WTC11 (cell line): ENCODE measurements around the gene SLIT3. TPM values are rescaled to one million over a fixed set of nuclear protein-coding genes. Genes with fewer than 3 reads are reported as not detected.

Source experiments
- ATAC-seq: fragments of 200-7000 bp; cut with Tn5 transposase; 2 replicates; pipeline ENCODE4 v1.10.0; 2021; ENCODE audit warnings: mild to moderate bottlenecking, moderate library complexity
- CTCF ChIA-PET: fragments of 300-600 bp; sonication (Branson Sonifier 250); formaldehyde crosslinking; loops from one replicate; lab custom pipeline; 2021; ENCODE audit warnings: antibody characterized with exemption; lab: Charles Lee
- POLR2A ChIA-PET: fragments of 350-600 bp; sonication (Branson Sonifier 250); formaldehyde crosslinking; loops from one replicate; lab custom pipeline; 2021; ENCODE audit warnings: antibody characterized with exemption; lab: Charles Lee
- DNase-seq: peaks from one replicate; pipeline ENCODE4 v3.0.0; 2021; ENCODE audit warnings: low spot score
- H3K27ac Mint-ChIP-seq: 2 replicates; pipeline ENCODE4 v1.8.0; 2021; ENCODE audit warnings: mixed read lengths
- H3K27me3 Mint-ChIP-seq: 2 replicates; pipeline ENCODE4 v1.8.0; 2021; ENCODE audit warnings: low read depth, mild to moderate bottlenecking, moderate library complexity, mixed read lengths
- H3K36me3 Mint-ChIP-seq: 2 replicates; pipeline ENCODE4 v1.8.0; 2021; ENCODE audit warnings: mixed read lengths
- H3K4me1 Mint-ChIP-seq: 2 replicates; pipeline ENCODE4 v1.8.0; 2022; ENCODE audit warnings: mixed read lengths
- H3K4me3 Mint-ChIP-seq: 2 replicates; pipeline ENCODE4 v1.8.0; 2021; ENCODE audit warnings: mild to moderate bottlenecking, moderate library complexity, mixed read lengths
- H3K9me3 Mint-ChIP-seq: 2 replicates; pipeline ENCODE4 v1.8.0; 2021; ENCODE audit warnings: mixed read lengths
- CBFB ChIP-seq: sonication (generic); formaldehyde crosslinking; IDR thresholded peaks from 2 replicates; pipeline ENCODE4 v1.8.1; 2022; ENCODE audit warnings: mild to moderate bottlenecking, low read depth, missing genetic modification reagents
- ETV6 ChIP-seq: sonication (generic); formaldehyde crosslinking; IDR thresholded peaks from 2 replicates; pipeline ENCODE4 v1.8.1; 2022; ENCODE audit warnings: mild to moderate bottlenecking, missing genetic modification reagents
- FOXK1 ChIP-seq: sonication (generic); formaldehyde crosslinking; IDR thresholded peaks from 2 replicates; pipeline ENCODE4 v1.8.0; 2022; ENCODE audit warnings: mild to moderate bottlenecking, moderate library complexity, missing genetic modification reagents
- GABPB1 ChIP-seq: sonication (generic); formaldehyde crosslinking; IDR thresholded peaks from 2 replicates; pipeline ENCODE4 v1.8.1; 2023; ENCODE audit warnings: mild to moderate bottlenecking, missing genetic modification reagents
- NFYB ChIP-seq: sonication (generic); formaldehyde crosslinking; conservative IDR thresholded peaks from 2 replicates; pipeline ENCODE4 v1.8.0; 2022; ENCODE audit warnings: low read depth, missing genetic modification reagents
- PRRX2 ChIP-seq: fragments of 250-450 bp; sonication (Bioruptor Pico); IDR thresholded peaks from 2 replicates; pipeline ENCODE4 v1.8.0; 2021; ENCODE audit warnings: mild to moderate bottlenecking
- RELA ChIP-seq: sonication (generic); formaldehyde crosslinking; IDR thresholded peaks from 2 replicates; pipeline ENCODE4 v1.8.1; 2022; ENCODE audit warnings: missing genetic modification reagents, mild to moderate bottlenecking, borderline replicate concordance
- SP1 ChIP-seq: sonication (generic); formaldehyde crosslinking; conservative IDR thresholded peaks from 2 replicates; pipeline ENCODE4 v1.8.1; 2022; ENCODE audit warnings: missing genetic modification reagents
- TCF7 ChIP-seq: sonication (generic); formaldehyde crosslinking; IDR thresholded peaks from 2 replicates; pipeline ENCODE4 v1.8.0; 2022; ENCODE audit warnings: mild to moderate bottlenecking, low read depth, missing genetic modification reagents, moderate library complexity
- total RNA-seq: library from RNA; stranded (reverse); gene quantifications from 3 replicates; pipeline ENCODE4 v1.2.3, GENCODE V29; 2021
- TF ChIP-seq, protein P1 (sequence below): sonication (generic); formaldehyde crosslinking; IDR thresholded peaks from 2 replicates; pipeline ENCODE4 v1.8.1; 2023; ENCODE audit warnings: mild to moderate bottlenecking, missing genetic modification reagents, borderline replicate concordance
- TF ChIP-seq, protein P2 (sequence below): sonication (generic); formaldehyde crosslinking; IDR thresholded peaks from 2 replicates; pipeline ENCODE4 v1.8.1; 2022; ENCODE audit warnings: low read depth, missing genetic modification reagents, borderline replicate concordance
- TF ChIP-seq, protein P3 (sequence below): sonication (generic); formaldehyde crosslinking; IDR thresholded peaks from 2 replicates; pipeline ENCODE4 v1.8.1; 2022; ENCODE audit warnings: mild to moderate bottlenecking, missing genetic modification reagents, moderate library complexity, borderline replicate concordance
- TF ChIP-seq, protein P4 (sequence below): fragments of 250-450 bp; sonication (Bioruptor Pico); IDR thresholded peaks from 2 replicates; pipeline ENCODE4 v1.9.0; 2021; ENCODE audit warnings: moderate library complexity, mild to moderate bottlenecking, inconsistent platforms, borderline replicate concordance
- TF ChIP-seq, protein P5 (sequence below): sonication (generic); formaldehyde crosslinking; IDR thresholded peaks from 2 replicates; pipeline ENCODE4 v1.8.1; 2023; ENCODE audit warnings: mild to moderate bottlenecking, moderate library complexity, missing genetic modification reagents
- TF ChIP-seq, protein P6 (sequence below): fragments of 250-450 bp; sonication (Bioruptor Pico); conservative IDR thresholded peaks from 2 replicates; pipeline ENCODE4 v1.9.0; 2021; ENCODE audit warnings: mild to moderate bottlenecking
- TF ChIP-seq, protein P7 (sequence below): sonication (generic); formaldehyde crosslinking; IDR thresholded peaks from 2 replicates; pipeline ENCODE4 v1.8.0; 2022; ENCODE audit warnings: mild to moderate bottlenecking, missing genetic modification reagents
- TF ChIP-seq, protein P8 (sequence below): sonication (generic); formaldehyde crosslinking; IDR thresholded peaks from 2 replicates; pipeline ENCODE4 v1.8.0; 2022; ENCODE audit warnings: mild to moderate bottlenecking, missing genetic modification reagents
- TF ChIP-seq, protein P9 (sequence below): sonication (generic); formaldehyde crosslinking; IDR thresholded peaks from 2 replicates; pipeline ENCODE4 v1.8.0; 2023; ENCODE audit warnings: missing genetic modification reagents
- TF ChIP-seq, protein P10 (sequence below): fragments of 250-450 bp; sonication (Bioruptor Pico); IDR thresholded peaks from 2 replicates; pipeline ENCODE4 v1.8.0; 2021; ENCODE audit warnings: mild to moderate bottlenecking

The SLIT3 gene
- total RNA-seq, 1 experiment from 2014 or later, result 1.9 TPM

DNA sequence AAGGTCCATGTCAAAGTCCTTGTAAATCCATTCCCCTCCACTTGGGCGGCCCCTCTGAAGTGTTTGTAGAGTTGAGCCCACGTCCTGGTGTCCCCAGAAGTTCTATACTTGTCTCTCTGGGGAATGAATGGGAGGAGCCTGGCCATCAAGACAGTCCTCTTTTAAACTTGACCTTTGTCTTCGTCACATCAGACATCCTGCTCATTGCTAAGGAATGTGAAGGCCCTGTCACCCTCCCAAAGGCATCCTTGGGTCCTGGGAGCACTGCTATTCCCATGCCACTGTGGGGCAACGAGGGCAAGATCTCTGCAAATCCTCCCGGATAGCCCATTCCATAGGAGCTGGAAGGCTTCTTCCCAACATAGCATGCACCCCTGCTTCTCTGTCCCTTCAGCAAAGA is 235.5 kb downstream of the SLIT3 start (continued):
- TF ChIP-seq, protein P1, sequence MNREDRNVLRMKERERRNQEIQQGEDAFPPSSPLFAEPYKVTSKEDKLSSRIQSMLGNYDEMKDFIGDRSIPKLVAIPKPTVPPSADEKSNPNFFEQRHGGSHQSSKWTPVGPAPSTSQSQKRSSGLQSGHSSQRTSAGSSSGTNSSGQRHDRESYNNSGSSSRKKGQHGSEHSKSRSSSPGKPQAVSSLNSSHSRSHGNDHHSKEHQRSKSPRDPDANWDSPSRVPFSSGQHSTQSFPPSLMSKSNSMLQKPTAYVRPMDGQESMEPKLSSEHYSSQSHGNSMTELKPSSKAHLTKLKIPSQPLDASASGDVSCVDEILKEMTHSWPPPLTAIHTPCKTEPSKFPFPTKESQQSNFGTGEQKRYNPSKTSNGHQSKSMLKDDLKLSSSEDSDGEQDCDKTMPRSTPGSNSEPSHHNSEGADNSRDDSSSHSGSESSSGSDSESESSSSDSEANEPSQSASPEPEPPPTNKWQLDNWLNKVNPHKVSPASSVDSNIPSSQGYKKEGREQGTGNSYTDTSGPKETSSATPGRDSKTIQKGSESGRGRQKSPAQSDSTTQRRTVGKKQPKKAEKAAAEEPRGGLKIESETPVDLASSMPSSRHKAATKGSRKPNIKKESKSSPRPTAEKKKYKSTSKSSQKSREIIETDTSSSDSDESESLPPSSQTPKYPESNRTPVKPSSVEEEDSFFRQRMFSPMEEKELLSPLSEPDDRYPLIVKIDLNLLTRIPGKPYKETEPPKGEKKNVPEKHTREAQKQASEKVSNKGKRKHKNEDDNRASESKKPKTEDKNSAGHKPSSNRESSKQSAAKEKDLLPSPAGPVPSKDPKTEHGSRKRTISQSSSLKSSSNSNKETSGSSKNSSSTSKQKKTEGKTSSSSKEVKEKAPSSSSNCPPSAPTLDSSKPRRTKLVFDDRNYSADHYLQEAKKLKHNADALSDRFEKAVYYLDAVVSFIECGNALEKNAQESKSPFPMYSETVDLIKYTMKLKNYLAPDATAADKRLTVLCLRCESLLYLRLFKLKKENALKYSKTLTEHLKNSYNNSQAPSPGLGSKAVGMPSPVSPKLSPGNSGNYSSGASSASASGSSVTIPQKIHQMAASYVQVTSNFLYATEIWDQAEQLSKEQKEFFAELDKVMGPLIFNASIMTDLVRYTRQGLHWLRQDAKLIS (CRISPR knock-in tag), result no peak
- TF ChIP-seq NFYB (CRISPR knock-in tag), result no peak
- TF ChIP-seq CBFB (CRISPR knock-in tag), result no peak
- TF ChIP-seq, protein P2, sequence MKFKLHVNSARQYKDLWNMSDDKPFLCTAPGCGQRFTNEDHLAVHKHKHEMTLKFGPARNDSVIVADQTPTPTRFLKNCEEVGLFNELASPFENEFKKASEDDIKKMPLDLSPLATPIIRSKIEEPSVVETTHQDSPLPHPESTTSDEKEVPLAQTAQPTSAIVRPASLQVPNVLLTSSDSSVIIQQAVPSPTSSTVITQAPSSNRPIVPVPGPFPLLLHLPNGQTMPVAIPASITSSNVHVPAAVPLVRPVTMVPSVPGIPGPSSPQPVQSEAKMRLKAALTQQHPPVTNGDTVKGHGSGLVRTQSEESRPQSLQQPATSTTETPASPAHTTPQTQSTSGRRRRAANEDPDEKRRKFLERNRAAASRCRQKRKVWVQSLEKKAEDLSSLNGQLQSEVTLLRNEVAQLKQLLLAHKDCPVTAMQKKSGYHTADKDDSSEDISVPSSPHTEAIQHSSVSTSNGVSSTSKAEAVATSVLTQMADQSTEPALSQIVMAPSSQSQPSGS (CRISPR knock-in tag), result no peak
- no peak for TF ChIP-seq TCF7 (CRISPR knock-in tag)
- TF ChIP-seq RELA (CRISPR knock-in tag), result no peak

DNA sequence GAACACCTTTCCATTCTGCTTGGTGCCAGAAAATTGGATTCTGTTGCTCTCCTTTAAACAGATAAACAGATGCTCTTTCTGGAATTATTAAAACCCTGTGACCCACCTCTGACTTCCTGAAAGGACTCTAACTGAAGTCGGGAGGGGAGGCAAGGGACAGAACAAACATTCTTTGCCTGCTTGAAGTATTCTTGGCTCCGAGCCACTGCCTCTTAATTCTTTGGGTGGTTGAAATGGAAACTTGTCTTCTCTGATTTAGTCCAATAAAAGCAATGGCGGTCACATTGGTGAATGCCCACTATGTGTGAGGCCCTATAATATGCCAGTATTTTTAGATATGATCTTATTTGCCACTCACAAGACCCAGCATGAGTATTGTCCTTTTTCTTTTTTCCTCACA is 236.8 kb downstream of the SLIT3 start:
- no peak for ATAC-seq
- no peak overlapping the region for H3K27ac Mint-ChIP-seq
- H3K4me3 Mint-ChIP-seq, result no peak overlapping the region
- H3K9me3 Mint-ChIP-seq, result no peaks in the 10 kb centered on the region
- CTCF ChIA-PET, result no interaction called here
- POLR2A ChIA-PET, result no interaction called here
- peaks cover 57% of the 10 kb centered on the region for H3K4me1 Mint-ChIP-seq
- H3K36me3 Mint-ChIP-seq, result no peaks in the 10 kb centered on the region
- H3K27me3 Mint-ChIP-seq, result peaks cover 22% of the 10 kb centered on the region
- DNase-seq, result no peak
- TF ChIP-seq, protein P3, sequence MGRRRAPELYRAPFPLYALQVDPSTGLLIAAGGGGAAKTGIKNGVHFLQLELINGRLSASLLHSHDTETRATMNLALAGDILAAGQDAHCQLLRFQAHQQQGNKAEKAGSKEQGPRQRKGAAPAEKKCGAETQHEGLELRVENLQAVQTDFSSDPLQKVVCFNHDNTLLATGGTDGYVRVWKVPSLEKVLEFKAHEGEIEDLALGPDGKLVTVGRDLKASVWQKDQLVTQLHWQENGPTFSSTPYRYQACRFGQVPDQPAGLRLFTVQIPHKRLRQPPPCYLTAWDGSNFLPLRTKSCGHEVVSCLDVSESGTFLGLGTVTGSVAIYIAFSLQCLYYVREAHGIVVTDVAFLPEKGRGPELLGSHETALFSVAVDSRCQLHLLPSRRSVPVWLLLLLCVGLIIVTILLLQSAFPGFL (CRISPR knock-in tag), result no peak
- TF ChIP-seq, protein P4, sequence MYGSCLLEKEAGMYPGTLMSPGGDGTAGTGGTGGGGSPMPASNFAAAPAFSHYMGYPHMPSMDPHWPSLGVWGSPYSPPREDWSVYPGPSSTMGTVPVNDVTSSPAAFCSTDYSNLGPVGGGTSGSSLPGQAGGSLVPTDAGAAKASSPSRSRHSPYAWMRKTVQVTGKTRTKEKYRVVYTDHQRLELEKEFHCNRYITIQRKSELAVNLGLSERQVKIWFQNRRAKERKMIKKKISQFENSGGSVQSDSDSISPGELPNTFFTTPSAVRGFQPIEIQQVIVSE (CRISPR knock-in tag), result no peak
- TF ChIP-seq, protein P5, sequence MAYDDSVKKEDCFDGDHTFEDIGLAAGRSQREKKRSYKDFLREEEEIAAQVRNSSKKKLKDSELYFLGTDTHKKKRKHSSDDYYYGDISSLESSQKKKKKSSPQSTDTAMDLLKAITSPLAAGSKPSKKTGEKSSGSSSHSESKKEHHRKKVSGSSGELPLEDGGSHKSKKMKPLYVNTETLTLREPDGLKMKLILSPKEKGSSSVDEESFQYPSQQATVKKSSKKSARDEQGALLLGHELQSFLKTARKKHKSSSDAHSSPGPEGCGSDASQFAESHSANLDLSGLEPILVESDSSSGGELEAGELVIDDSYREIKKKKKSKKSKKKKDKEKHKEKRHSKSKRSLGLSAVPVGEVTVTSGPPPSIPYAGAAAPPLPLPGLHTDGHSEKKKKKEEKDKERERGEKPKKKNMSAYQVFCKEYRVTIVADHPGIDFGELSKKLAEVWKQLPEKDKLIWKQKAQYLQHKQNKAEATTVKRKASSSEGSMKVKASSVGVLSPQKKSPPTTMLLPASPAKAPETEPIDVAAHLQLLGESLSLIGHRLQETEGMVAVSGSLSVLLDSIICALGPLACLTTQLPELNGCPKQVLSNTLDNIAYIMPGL, result no peak
- TF ChIP-seq, protein P6, sequence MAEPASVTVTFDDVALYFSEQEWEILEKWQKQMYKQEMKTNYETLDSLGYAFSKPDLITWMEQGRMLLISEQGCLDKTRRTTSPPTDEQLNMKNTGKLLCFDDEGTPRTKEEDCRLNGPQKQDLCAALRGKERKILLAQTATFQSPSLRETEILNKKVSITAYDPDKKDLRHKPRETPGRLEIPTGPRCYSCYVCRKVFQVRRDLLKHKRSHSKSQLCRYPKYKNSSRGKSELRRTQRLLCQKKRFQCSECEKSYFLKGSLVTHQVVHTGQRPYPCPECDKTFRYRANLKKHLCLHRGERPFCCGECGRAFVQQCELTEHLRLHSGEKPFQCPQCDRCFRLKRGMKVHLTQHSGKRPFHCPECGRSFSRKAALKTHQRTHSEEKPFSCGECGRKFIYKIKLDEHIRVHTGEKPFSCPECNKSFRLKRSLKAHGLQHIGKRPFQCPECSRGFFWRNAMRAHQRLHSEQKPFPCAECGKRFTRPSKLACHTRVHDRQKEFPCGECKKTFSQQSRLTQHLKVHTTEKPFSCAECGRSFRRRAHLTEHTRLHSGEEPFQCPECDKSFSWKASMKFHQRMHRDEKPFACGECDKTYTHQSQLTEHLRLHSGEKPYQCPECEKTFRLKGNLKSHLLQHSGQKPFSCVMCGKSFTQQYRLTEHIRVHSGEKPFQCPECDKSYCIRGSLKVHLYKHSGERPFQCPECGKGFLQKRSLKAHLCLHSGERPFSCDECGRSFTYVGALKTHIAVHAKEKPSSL, result no peak
- TF ChIP-seq, protein P7, sequence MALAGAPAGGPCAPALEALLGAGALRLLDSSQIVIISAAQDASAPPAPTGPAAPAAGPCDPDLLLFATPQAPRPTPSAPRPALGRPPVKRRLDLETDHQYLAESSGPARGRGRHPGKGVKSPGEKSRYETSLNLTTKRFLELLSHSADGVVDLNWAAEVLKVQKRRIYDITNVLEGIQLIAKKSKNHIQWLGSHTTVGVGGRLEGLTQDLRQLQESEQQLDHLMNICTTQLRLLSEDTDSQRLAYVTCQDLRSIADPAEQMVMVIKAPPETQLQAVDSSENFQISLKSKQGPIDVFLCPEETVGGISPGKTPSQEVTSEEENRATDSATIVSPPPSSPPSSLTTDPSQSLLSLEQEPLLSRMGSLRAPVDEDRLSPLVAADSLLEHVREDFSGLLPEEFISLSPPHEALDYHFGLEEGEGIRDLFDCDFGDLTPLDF, result no peak
- TF ChIP-seq, protein P8, sequence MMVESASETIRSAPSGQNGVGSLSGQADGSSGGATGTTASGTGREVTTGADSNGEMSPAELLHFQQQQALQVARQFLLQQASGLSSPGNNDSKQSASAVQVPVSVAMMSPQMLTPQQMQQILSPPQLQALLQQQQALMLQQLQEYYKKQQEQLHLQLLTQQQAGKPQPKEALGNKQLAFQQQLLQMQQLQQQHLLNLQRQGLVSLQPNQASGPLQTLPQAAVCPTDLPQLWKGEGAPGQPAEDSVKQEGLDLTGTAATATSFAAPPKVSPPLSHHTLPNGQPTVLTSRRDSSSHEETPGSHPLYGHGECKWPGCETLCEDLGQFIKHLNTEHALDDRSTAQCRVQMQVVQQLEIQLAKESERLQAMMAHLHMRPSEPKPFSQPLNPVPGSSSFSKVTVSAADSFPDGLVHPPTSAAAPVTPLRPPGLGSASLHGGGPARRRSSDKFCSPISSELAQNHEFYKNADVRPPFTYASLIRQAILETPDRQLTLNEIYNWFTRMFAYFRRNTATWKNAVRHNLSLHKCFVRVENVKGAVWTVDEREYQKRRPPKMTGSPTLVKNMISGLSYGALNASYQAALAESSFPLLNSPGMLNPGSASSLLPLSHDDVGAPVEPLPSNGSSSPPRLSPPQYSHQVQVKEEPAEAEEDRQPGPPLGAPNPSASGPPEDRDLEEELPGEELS, result no peak
- no peak for TF ChIP-seq GABPB1 (CRISPR knock-in tag)
- TF ChIP-seq, protein P9, sequence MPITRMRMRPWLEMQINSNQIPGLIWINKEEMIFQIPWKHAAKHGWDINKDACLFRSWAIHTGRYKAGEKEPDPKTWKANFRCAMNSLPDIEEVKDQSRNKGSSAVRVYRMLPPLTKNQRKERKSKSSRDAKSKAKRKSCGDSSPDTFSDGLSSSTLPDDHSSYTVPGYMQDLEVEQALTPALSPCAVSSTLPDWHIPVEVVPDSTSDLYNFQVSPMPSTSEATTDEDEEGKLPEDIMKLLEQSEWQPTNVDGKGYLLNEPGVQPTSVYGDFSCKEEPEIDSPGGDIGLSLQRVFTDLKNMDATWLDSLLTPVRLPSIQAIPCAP (CRISPR knock-in tag), result no peak
- TF ChIP-seq FOXK1 (CRISPR knock-in tag), result no peak
- no peak for TF ChIP-seq ETV6
- TF ChIP-seq PRRX2, result no peak
- TF ChIP-seq, protein P10, sequence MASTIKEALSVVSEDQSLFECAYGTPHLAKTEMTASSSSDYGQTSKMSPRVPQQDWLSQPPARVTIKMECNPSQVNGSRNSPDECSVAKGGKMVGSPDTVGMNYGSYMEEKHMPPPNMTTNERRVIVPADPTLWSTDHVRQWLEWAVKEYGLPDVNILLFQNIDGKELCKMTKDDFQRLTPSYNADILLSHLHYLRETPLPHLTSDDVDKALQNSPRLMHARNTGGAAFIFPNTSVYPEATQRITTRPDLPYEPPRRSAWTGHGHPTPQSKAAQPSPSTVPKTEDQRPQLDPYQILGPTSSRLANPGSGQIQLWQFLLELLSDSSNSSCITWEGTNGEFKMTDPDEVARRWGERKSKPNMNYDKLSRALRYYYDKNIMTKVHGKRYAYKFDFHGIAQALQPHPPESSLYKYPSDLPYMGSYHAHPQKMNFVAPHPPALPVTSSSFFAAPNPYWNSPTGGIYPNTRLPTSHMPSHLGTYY, result no peak
- TF ChIP-seq SP1, result no peak
